Activated CD4-positive, CD25-positive, alpha-beta regulatory T cell treated with anti-CD3 and anti-CD28 coated beads, Interleukin-2, amount 50 U/mL, for 24 hours (primary cell): ENCODE results near the gene LRRC36.

ENCODE experiments used
- ATAC-seq, 2 donors: fragments of 150-1000 bp; cut with Tn5 transposase; one replicate each; pipeline ENCODE4 v1.10.0; 2021; ENCODE audit warnings: mild to moderate bottlenecking in 1 of 2, moderate library complexity in 1 of 2

LRRC36 gene

GRCh38 chr16:67391424-67392300 is 65.0 kb downstream of the LRRC36 start:
- ATAC-seq = no peak

GRCh38 chr16:67392301-67393059 is 65.9 kb downstream of the LRRC36 start:
- ATAC-seq = no peak

- peak in 1 of 2 donors; percentile 57 for ATAC-seq
These were observed 66.6 kb downstream of the LRRC36 start, which contains the start of gene TPPP3 for GRCh38 chr16:67393111-67393787. Gene TPPP3 (minus strand): TSS chr16:67393498. CDS start chr16:67391111, 2,387 bp downstream.

GRCh38 chr16:67393788-67394154 is 67.2 kb downstream of the LRRC36 start:
- ATAC-seq = no peak

- no peak for ATAC-seq
These were observed 67.8 kb downstream of the LRRC36 start for GRCh38 chr16:67394155-67395104.

- ATAC-seq = no peak
These were observed 68.5 kb downstream of the LRRC36 start for GRCh38 chr16:67395105-67395457.

- ATAC-seq = no peak
These were observed 69.0 kb downstream of the LRRC36 start for GRCh38 chr16:67395458-67396158.

GRCh38 chr16:67396159-67397035 is 69.8 kb downstream of the LRRC36 start:
- no peak for ATAC-seq

GRCh38 chr16:67397036-67397801 is 70.6 kb downstream of the LRRC36 start:
- no peak for ATAC-seq

GRCh38 chr16:67397812-67398545 is 71.4 kb downstream of the LRRC36 start:
- no peak for ATAC-seq

GRCh38 chr16:67398546-67399217 is 72.1 kb downstream of the LRRC36 start:
- ATAC-seq = no peak

- peak; percentile 75 to 76 for ATAC-seq
These were observed 72.7 kb downstream of the LRRC36 start for GRCh38 chr16:67399218-67399733.

- no peak for ATAC-seq
These were observed 73.4 kb downstream of the LRRC36 start for GRCh38 chr16:67399749-67400704.

GRCh38 chr16:67400901-67401300 is 74.3 kb downstream of the LRRC36 start:
- ATAC-seq = no peak

GRCh38 chr16:67403976-67404555 is 77.5 kb downstream of the LRRC36 start:
- ATAC-seq = no peak

- ATAC-seq = no peak
These were observed 78.2 kb downstream of the LRRC36 start for GRCh38 chr16:67404740-67405226.
